SKM-1 (cell line): ENCODE measurements around the gene GINS2.

Experiments used
- DNase-seq: peaks from one replicate; lab custom pipeline; 2025; ENCODE audit not compliant: unreplicated experiment; lab: John Stamatoyannopoulos, UW

The GINS2 gene

GRCh38 chr16:85655216-85656129, 33.3 kb downstream of the GINS2 start:
- DNase-seq = no peak

GRCh38 chr16:85654251-85655095, 34.3 kb downstream of the GINS2 start:
- DNase-seq = no peak

DNA sequence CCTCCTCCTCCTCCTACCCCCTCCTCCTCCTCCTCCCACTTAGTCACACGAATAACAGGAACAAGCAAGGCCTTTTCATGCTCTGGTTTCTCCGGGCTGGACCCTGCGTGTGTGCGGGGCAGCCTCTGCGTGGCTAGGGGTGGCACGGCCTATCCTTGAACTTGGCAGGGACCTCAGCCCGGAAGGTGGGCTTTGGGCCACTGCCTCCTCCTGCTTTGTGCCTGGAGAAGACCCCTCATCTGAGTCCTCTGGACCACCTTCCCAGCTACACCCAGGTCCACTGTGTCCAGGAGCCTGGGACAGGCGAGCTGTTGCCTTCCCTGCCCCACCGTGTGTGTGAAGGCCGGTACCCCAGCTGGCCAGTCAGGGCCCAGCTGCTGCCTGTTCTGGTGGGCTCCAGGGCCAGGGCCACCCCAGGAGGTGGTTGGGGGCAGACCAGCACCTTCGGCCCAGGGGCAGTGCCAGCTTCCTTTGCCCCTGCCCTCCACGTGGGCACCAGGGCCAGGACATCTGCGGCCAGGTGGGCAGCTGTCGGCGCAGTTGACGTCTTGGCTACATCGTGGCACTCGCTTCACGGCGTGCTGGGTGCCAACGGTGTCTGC, 35.4 kb downstream of the GINS2 start:
- DNase-seq = no peak

GRCh38 chr16:85652431-85653221, 36.1 kb downstream of the GINS2 start:
- DNase-seq = peak; percentile 23

DNA sequence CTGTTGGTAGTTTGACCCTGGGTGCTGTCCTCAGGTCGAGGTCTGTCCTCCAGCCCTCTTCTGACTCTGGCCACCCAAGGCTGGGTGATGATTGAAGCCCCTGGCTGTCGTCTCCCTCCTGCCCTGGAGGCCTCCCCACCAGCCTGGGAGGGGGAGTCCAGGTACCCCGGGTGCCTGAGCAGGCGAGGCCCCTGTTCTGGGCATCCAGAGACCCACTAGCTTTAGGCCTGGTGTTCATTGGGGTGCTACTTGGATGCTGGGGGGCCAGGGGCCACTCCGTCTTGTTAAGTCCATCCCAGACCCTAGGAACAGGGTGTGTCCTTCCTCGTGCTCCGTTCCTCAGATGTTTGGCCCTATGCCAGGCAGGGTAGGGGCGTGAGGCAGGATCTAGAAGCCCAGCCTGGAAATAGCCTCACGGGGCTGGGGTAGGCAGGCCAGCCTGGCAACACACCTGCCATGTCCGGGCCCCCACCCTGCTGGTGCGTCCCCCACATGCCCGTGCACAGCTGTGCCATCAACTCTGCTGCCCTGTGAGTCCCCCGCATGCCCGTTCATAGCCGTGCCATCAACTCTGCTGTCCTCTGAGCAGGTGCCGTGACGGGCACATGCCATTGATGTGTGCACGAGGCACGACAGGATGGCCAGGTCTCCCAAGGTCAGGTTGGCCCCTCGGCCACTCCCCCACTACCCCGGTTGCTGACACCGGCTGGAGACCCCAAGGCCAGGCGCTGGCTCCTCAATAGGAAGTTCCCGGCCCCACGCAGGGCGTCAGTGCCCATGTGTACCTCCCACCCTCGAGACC, 36.9 kb downstream of the GINS2 start:
- no peak for DNase-seq

GRCh38 chr16:85650844-85651628, 37.7 kb downstream of the GINS2 start:
- DNase-seq = no peak

DNA sequence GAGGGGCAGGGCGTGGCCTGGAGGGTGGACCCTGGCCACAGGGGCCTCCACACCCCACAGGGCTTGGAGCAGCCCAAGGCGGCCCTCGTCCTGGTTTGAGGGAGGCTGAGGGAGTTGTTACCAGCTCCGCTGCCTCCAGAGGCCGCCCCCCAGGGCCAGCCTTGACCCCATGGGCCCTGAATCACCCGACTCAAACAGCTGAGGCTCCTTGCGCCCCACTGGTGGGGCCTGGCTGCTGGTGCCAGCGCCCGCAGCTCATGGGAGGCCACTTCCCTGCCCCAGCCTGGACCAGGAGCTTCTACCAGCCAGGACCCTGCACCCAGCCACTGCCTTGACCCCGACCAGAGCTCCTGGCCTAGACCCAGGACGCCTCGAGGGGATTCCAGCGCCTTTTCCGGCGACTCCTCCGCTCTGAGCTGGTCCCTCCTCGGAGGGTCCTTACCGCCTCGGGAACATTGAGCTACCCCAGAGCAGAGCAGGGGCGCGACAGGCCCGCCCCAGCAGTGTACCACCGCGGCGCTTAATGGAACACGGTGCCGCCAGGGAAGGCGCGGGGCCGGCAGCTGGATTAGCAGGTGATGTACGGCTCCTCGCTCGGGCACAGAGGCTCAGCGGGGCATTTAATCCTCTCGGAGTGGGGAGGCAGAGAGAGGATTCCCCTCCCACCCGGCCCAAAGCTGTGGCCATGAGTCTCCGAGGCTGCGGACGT, 38.5 kb downstream of the GINS2 start:
- no peak for DNase-seq

GRCh38 chr16:85649411-85650134, 39.2 kb downstream of the GINS2 start:
- no peak for DNase-seq

DNA sequence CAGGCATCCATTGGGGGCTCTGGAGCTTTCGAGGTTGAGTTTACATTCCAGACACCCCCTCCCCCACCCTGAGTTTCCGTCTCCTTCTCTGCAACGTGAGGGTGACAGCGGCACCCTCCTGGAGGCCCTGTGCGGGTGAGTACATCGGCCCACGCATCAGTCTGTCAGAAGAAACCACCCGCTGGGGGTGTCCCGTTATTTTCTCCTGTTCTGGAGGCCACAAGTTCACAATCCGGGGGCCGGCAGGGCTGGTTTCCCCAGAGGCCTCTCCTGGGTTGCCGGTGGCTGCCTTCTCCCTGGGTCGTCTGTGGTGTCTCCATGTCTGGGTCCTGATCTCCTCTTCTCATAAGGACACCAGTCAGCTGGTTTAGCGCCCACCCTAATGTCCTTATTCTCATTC, 39.9 kb downstream of the GINS2 start:
- DNase-seq = no peak

GRCh38 chr16:85648070-85648714, 40.6 kb downstream of the GINS2 start:
- no peak for DNase-seq

- no peak for DNase-seq
Measured at GRCh38 chr16:85646976-85647375, 41.8 kb downstream of the GINS2 start.

GRCh38 chr16:85646358-85646907, 42.3 kb downstream of the GINS2 start:
- DNase-seq = no peak

GRCh38 chr16:85645021-85645589, 43.6 kb downstream of the GINS2 start:
- DNase-seq = no peak

DNA sequence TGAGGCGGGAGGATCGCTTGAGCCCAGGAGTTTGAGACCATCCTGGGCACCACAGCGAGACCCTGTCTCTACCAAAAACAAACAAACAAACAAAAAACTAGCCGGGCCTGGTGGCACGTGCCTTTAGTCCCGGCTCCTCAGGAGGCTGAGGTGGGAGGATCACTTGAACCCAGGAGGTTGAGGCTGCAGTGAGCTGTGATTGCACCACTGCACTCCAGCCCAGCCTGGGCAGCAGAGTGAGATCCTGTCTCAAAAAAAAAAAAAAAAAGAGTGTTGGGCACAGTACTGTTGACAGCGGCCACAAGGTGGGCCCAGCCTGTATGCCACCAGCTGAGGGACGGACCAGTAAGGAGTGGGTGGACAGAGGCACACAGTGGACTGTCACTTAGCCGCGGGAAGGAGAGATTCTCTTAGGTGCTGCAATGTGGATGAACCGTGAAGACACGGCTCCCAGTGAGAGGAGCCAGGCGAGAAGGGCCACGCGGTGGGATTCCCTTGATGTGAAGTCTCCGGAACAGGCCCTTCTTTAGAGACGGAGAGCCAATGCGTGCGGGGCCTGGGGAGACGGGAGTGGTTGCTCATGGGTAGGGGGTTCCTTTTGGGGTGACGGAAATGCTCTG, 44.6 kb downstream of the GINS2 start:
- DNase-seq = no peak

DNA sequence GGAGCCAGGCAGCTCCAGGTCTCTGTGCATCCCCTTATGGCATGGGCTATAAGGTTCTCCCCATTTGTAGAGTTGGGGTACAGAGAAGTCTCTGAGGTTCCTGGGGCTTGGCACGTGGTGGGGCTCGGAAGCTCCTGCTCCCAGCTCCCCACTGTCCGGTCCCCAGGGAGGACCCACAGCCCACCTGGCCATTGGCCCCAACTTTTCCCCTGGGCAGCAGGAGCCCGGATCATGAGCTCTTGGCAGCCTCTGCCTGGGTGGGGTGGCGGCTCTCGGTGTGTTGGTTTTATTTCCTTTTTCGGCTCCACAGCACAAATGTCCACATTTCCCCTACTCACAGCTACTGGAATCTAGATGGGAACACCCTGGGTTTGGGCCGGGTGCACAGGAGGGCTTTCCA, 45.1 kb downstream of the GINS2 start:
- DNase-seq = no peak

GRCh38 chr16:85642762-85643358, 45.9 kb downstream of the GINS2 start:
- no peak for DNase-seq
